CD4-positive, CD25-positive, alpha-beta regulatory T cell (primary cell): ENCODE measurements around the gene TCF4. TPM values are rescaled to one million over a fixed set of nuclear protein-coding genes. Genes with fewer than 3 reads are reported as not detected.

Experiments used
- ATAC-seq, 2 donors: fragments of 150-1000 bp; cut with Tn5 transposase; one replicate each; pipeline ENCODE4 v1.10.0; 2021; ENCODE audit warnings: low read depth in 2 of 2, moderate number of reproducible peaks in 2 of 2, moderate library complexity in 1 of 2
- DNase-seq, 3 donors: peaks; one replicate each; pipeline versions ENCODE4 v3.0.0 to v3.0.0-alpha.2; 2012 to 2022; ENCODE audit warnings: mixed read lengths in 1 of 3
- H3K27ac ChIP-seq: one replicate; pipeline ENCODE4 v1.7.0; 2013; ENCODE audit warnings: mild to moderate bottlenecking, low read length; ENCODE audit not compliant: insufficient read depth, poor library complexity, severe bottlenecking
- H3K27me3 ChIP-seq: one replicate; pipeline ENCODE4 v1.7.0; 2013; ENCODE audit warnings: low read length; ENCODE audit not compliant: control insufficient read depth, insufficient read depth
- H3K36me3 ChIP-seq: one replicate; pipeline ENCODE4 v1.7.0; 2013; ENCODE audit warnings: mild to moderate bottlenecking, low read length, moderate library complexity; ENCODE audit not compliant: control insufficient read depth, insufficient read depth
- H3K4me1 ChIP-seq: 2 replicates; pipeline ENCODE4 v1.7.0; 2013; ENCODE audit warnings: mild to moderate bottlenecking, low read length; ENCODE audit not compliant: insufficient read depth, control insufficient read depth, poor library complexity, severe bottlenecking
- H3K4me3 ChIP-seq: one replicate; pipeline ENCODE4 v1.7.0; 2013; ENCODE audit warnings: low read depth, mild to moderate bottlenecking, low read length, moderate library complexity
- H3K9me3 ChIP-seq, 2 experiments: 1 replicate in 1 of 2; 2 replicates in 1 of 2; pipeline ENCODE4 v1.7.0; 2013; ENCODE audit warnings: low read length in 2 of 2, mild to moderate bottlenecking in 1 of 2, moderate library complexity in 1 of 2; ENCODE audit not compliant: control insufficient read depth in 2 of 2
- H3K27ac Mint-ChIP-seq, 3 donors: one replicate each; pipeline ENCODE4 v1.8.0; 2020 to 2022; ENCODE audit warnings: mild to moderate bottlenecking in 3 of 3, mixed read lengths in 3 of 3, moderate library complexity in 2 of 3
- H3K27me3 Mint-ChIP-seq: one replicate; pipeline ENCODE4 v1.8.0; 2022; ENCODE audit warnings: mild to moderate bottlenecking, mixed read lengths
- H3K36me3 Mint-ChIP-seq: one replicate; pipeline ENCODE4 v1.8.0; 2020; ENCODE audit warnings: mixed read lengths
- H3K4me1 Mint-ChIP-seq, 4 donors: one replicate each; pipeline ENCODE4 v1.8.0; 2020 to 2022; ENCODE audit warnings: mixed read lengths in 4 of 4, mild to moderate bottlenecking in 1 of 4
- H3K4me3 Mint-ChIP-seq, 4 donors: one replicate each; pipeline ENCODE4 v1.8.0; 2020 to 2022; ENCODE audit warnings: mild to moderate bottlenecking in 4 of 4, mixed read lengths in 4 of 4, moderate library complexity in 3 of 4
- H3K9me3 Mint-ChIP-seq, 7 donors: one replicate each; pipeline ENCODE4 v1.8.0; 2020 to 2022; ENCODE audit warnings: mixed read lengths in 7 of 7, mild to moderate bottlenecking in 3 of 7, moderate library complexity in 2 of 7
- polyA plus RNA-seq, 4 donors: library from polyadenylated mRNA; unstranded; fragments of 300-500 nt; fragmentation: Illumina TruSeq; gene quantifications; one replicate each; pipeline ENCODE4 v1.2.3, GENCODE V29; 2021
- total RNA-seq: library from RNA; stranded (reverse); gene quantifications from one replicate; pipeline ENCODE4 v1.2.3, GENCODE V29; 2022

The TCF4 gene
- total and polyA plus RNA-seq, 5 donors from 2014 or later: 0.06 to 2.4 (median 0.92) TPM

DNA sequence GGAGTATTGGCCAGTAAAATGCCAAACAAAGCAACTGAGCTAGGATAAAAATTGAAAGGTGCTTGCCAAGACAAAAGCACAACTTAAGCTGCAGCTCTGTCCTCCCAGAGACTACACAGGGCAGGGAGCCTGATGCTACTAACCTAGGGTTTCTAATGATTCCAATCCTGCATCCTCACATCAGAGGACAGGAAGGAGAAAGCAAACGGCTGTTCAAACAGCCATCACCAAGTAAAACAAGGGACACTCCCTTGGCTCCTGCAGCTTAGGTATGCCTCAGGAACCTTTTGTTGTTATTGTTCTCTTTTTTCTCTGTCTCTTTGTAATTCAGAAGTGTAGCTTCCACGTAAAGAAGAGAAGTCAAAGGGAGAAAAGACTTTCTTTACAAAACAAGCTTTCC, 99.5 kb downstream of the TCF4 start:
- ATAC-seq (no peak), DNase-seq (no peak)
- H3K4me1 ChIP-seq: no peaks in the 10 kb centered on the region
- Mint-ChIP-seq H3K9me3 (peaks cover 0 to 3% (median 0%) of the 10 kb centered on the region in 7 donors), H3K27me3 (peaks cover 8% of the 10 kb centered on the region), H3K27ac (no peak overlapping the region), H3K4me3 (no peak overlapping the region), H3K36me3 (no peaks in the 10 kb centered on the region), H3K4me1 (peaks cover 5 to 13% (median 6%) of the 10 kb centered on the region in 4 donors)
- H3K4me3 ChIP-seq: no peak overlapping the region
- no peak overlapping the region for H3K27ac ChIP-seq
- H3K9me3 ChIP-seq: no peaks in the 10 kb centered on the region
- H3K36me3 ChIP-seq: no peaks in the 10 kb centered on the region
- no peaks in the 10 kb centered on the region for H3K27me3 ChIP-seq

GRCh38 chr18:55487997-55488396, 100.0 kb downstream of the TCF4 start:
- Histone ChIP-seq H3K36me3 (no peaks in the 10 kb centered on the region), H3K27ac (no peak overlapping the region), H3K4me3 (no peak overlapping the region), H3K9me3 (no peaks in the 10 kb centered on the region), H3K4me1 (no peaks in the 10 kb centered on the region), H3K27me3 (no peaks in the 10 kb centered on the region)
- no peak for DNase-seq
- no peak overlapping the region for H3K27ac Mint-ChIP-seq
- H3K27me3 Mint-ChIP-seq: peaks cover 8% of the 10 kb centered on the region
- H3K36me3 Mint-ChIP-seq: no peaks in the 10 kb centered on the region
- H3K9me3 Mint-ChIP-seq: peaks cover 0 to 3% (median 0%) of the 10 kb centered on the region in 7 donors
- no peak overlapping the region for H3K4me3 Mint-ChIP-seq
- peaks cover 5 to 13% (median 6%) of the 10 kb centered on the region in 4 donors for H3K4me1 Mint-ChIP-seq
- ATAC-seq: no peak

DNA sequence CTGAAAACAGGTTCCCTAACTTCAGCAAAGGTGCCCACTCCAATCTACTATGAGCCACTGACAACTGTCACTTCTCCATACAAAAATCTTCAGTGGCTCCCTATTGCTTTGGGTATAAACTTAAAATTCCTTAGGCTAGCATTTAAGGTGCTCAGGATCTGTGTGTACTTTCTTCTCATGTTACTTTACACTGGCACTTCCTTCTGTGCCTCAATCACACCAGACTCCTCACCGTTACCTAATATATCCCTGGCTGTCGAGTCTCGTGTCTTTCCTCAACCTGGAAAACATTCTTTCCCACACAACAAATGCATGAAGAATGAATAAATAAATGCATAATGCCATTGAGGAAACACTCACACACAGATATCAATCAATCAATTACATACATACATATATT, 101.1 kb downstream of the TCF4 start:
- Mint-ChIP-seq H3K27me3 (peaks cover 8% of the 10 kb centered on the region), H3K36me3 (no peaks in the 10 kb centered on the region), H3K27ac (no peak overlapping the region), H3K9me3 (peaks cover 0 to 3% (median 0%) of the 10 kb centered on the region in 7 donors), H3K4me1 (peaks cover 5 to 13% (median 6%) of the 10 kb centered on the region in 4 donors), H3K4me3 (no peak overlapping the region)
- Histone ChIP-seq H3K27ac (no peak overlapping the region), H3K27me3 (no peaks in the 10 kb centered on the region), H3K4me1 (no peaks in the 10 kb centered on the region), H3K36me3 (no peaks in the 10 kb centered on the region), H3K9me3 (no peaks in the 10 kb centered on the region), H3K4me3 (no peak overlapping the region)
- DNase-seq: no peak
- no peak for ATAC-seq

- Mint-ChIP-seq H3K27ac (no peak overlapping the region), H3K9me3 (peaks cover 0 to 4% (median 0%) of the 10 kb centered on the region in 7 donors), H3K36me3 (no peaks in the 10 kb centered on the region), H3K4me3 (no peak overlapping the region), H3K4me1 (peaks cover 5 to 13% (median 6%) of the 10 kb centered on the region in 4 donors), H3K27me3 (peaks cover 8% of the 10 kb centered on the region)
- Histone ChIP-seq H3K27me3 (no peaks in the 10 kb centered on the region), H3K4me3 (no peak overlapping the region), H3K36me3 (no peaks in the 10 kb centered on the region), H3K4me1 (no peaks in the 10 kb centered on the region), H3K9me3 (no peaks in the 10 kb centered on the region), H3K27ac (no peak overlapping the region)
- ATAC-seq (no peak), DNase-seq (no peak)
These were observed 102.3 kb downstream of the TCF4 start for GRCh38 chr18:55485666-55486065.

- H3K4me3 ChIP-seq: no peak overlapping the region
- no peak overlapping the region for H3K27ac ChIP-seq
- no peaks in the 10 kb centered on the region for H3K36me3 ChIP-seq
- H3K9me3 ChIP-seq: no peaks in the 10 kb centered on the region
- no peak for ATAC-seq
- no peaks in the 10 kb centered on the region for H3K27me3 ChIP-seq
- H3K4me3 Mint-ChIP-seq: no peak overlapping the region
- peaks cover 0 to 4% (median 0%) of the 10 kb centered on the region in 7 donors for H3K9me3 Mint-ChIP-seq
- H3K4me1 Mint-ChIP-seq: peaks cover 4 to 12% (median 5%) of the 10 kb centered on the region in 4 donors
- H3K4me1 ChIP-seq: no peaks in the 10 kb centered on the region
- no peak overlapping the region for H3K27ac Mint-ChIP-seq
- peaks cover 7% of the 10 kb centered on the region for H3K27me3 Mint-ChIP-seq
- DNase-seq: no peak
- no peaks in the 10 kb centered on the region for H3K36me3 Mint-ChIP-seq
These were observed 103.2 kb downstream of the TCF4 start for GRCh38 chr18:55484773-55485172.

GRCh38 chr18:55483266-55483871, 104.6 kb downstream of the TCF4 start:
- DNase-seq: no peak
- peaks cover 0 to 3% (median 0%) of the 10 kb centered on the region in 7 donors for H3K9me3 Mint-ChIP-seq
- H3K4me1 Mint-ChIP-seq: peaks cover 0 to 3% (median 0%) of the 10 kb centered on the region in 4 donors
- H3K4me1 ChIP-seq: no peaks in the 10 kb centered on the region
- no peaks in the 10 kb centered on the region for H3K27me3 ChIP-seq
- H3K27ac ChIP-seq: no peak overlapping the region
- ATAC-seq: no peak
- no peaks in the 10 kb centered on the region for H3K27me3 Mint-ChIP-seq
- no peak overlapping the region for H3K4me3 Mint-ChIP-seq
- no peaks in the 10 kb centered on the region for H3K9me3 ChIP-seq
- no peak overlapping the region for H3K4me3 ChIP-seq
- H3K36me3 ChIP-seq: no peaks in the 10 kb centered on the region
- no peak overlapping the region for H3K27ac Mint-ChIP-seq
- H3K36me3 Mint-ChIP-seq: no peaks in the 10 kb centered on the region

DNA sequence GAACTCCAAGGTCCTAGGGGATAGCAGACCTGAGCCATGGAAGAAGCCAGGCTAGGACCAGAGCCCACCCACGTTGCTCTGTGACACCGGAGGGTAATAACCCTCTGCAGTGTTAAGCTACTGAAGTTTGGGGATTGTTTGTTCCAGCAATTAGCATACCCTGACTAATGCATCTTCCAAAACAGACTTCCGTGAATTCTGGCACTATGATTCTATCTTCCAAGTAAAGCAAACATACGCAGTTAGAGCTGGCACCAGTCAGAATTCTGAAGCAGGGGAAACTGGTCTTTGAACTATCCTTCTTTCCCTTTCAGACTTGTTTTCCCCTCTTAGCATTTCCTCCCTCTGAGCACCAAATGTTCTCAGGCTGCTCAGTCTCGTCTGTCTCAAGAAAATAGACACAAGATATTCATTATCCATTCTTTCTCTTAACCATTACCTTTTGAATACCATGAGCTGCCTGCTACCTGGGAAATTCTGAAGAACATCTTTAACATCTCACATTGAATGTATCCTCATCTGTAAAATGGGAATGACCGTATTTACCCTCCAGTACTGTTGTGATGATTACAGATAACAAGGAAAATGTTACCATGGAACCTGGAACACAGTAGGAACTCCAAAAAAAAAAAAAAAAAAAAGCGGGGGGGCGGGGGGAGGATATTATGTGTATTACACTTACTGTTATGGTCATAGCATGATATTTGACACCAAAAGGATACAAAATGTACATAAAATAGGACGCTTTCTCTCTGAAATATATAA, 108.2 kb downstream of the TCF4 start:
- DNase-seq (no peak), ATAC-seq (no peak)
- H3K27ac ChIP-seq: no peak overlapping the region
- Mint-ChIP-seq H3K36me3 (no peaks in the 10 kb centered on the region), H3K27me3 (no peaks in the 10 kb centered on the region), H3K4me3 (no peak overlapping the region), H3K27ac (no peak overlapping the region), H3K9me3 (peaks cover 0 to 3% (median 0%) of the 10 kb centered on the region in 7 donors), H3K4me1 (peaks cover 0 to 20% (median 9%) of the 10 kb centered on the region in 4 donors)
- no peaks in the 10 kb centered on the region for H3K36me3 ChIP-seq
- H3K9me3 ChIP-seq: no peaks in the 10 kb centered on the region
- no peaks in the 10 kb centered on the region for H3K27me3 ChIP-seq
- no peak overlapping the region for H3K4me3 ChIP-seq
- H3K4me1 ChIP-seq: no peaks in the 10 kb centered on the region
